H9 (cell line): ENCODE results near the gene CD80. TPM values are rescaled to one million over a fixed set of nuclear protein-coding genes. Genes with fewer than 3 reads are reported as not detected.

Experiments
- DNase-seq: peaks from one replicate; pipeline ENCODE4 v3.0.0-alpha.2; 2017
- H2AFZ ChIP-seq: one replicate; pipeline ENCODE4 v1.6.1; 2013; ENCODE audit warnings: mild to moderate bottlenecking, low read length, control low read depth, moderate library complexity
- H2AK5ac ChIP-seq: 2 replicates; pipeline ENCODE4 v1.6.1; 2013; ENCODE audit warnings: low read length, control low read depth, mixed read lengths; ENCODE audit not compliant: insufficient read length
- H2BK120ac ChIP-seq: one replicate; pipeline ENCODE4 v1.6.1; 2013; ENCODE audit warnings: low read depth, mild to moderate bottlenecking, low read length, control low read depth, inconsistent platforms; ENCODE audit not compliant: poor library complexity, severe bottlenecking
- H2BK12ac ChIP-seq: 2 replicates; pipeline ENCODE4 v1.6.1; 2013; ENCODE audit warnings: low read length, control low read depth, mixed read lengths, low read depth; ENCODE audit not compliant: insufficient read length
- H2BK15ac ChIP-seq: 2 replicates; pipeline ENCODE4 v1.6.1; 2013; ENCODE audit warnings: low read depth, low read length, control low read depth
- H2BK20ac ChIP-seq: one replicate; pipeline ENCODE4 v1.6.1; 2013; ENCODE audit warnings: low read depth, mild to moderate bottlenecking, low read length, control low read depth, inconsistent platforms; ENCODE audit not compliant: poor library complexity, severe bottlenecking
- H2BK5ac ChIP-seq: 2 replicates; pipeline ENCODE4 v1.6.1; 2013; ENCODE audit warnings: low read length, control low read depth, mixed read lengths; ENCODE audit not compliant: insufficient read length
- H3K14ac ChIP-seq: 2 replicates; pipeline ENCODE4 v1.6.1; 2013; ENCODE audit warnings: low read length, control low read depth; ENCODE audit not compliant: insufficient read depth
- H3K18ac ChIP-seq: 2 replicates; pipeline ENCODE4 v1.6.1; 2013; ENCODE audit warnings: low read depth, mild to moderate bottlenecking, mixed read lengths, low read length, control low read depth; ENCODE audit not compliant: insufficient read length
- H3K23ac ChIP-seq: 2 replicates; pipeline ENCODE4 v1.6.1; 2013; ENCODE audit warnings: low read length, control low read depth, mixed read lengths, low read depth; ENCODE audit not compliant: insufficient read length
- H3K23me2 ChIP-seq: 2 replicates; pipeline ENCODE4 v1.6.1; 2013; ENCODE audit warnings: low read depth, mild to moderate bottlenecking, mixed read lengths, low read length, control low read depth; ENCODE audit not compliant: insufficient read length, poor library complexity, severe bottlenecking
- H3K27ac ChIP-seq: 2 replicates; pipeline ENCODE4 v1.5.1; 2013; ENCODE audit warnings: low read length, control low read depth, mixed read lengths, low read depth; ENCODE audit not compliant: insufficient read length
- H3K27me3 ChIP-seq: 2 replicates; pipeline ENCODE4 v1.6.1; 2013; ENCODE audit warnings: low read length, control low read depth, inconsistent platforms; ENCODE audit not compliant: insufficient read depth
- H3K4ac ChIP-seq: 2 replicates; pipeline ENCODE4 v1.6.1; 2013; ENCODE audit warnings: low read depth, mild to moderate bottlenecking, control low read depth, inconsistent platforms, low read length, moderate library complexity
- H3K4me1 ChIP-seq: 2 replicates; pipeline ENCODE4 v1.6.1; 2013; ENCODE audit warnings: low read length, control low read depth, inconsistent platforms; ENCODE audit not compliant: insufficient read depth
- H3K4me2 ChIP-seq: 2 replicates; pipeline ENCODE4 v1.6.1; 2013; ENCODE audit warnings: low read length, control low read depth, mixed read lengths; ENCODE audit not compliant: insufficient read length, insufficient read depth
- H3K56ac ChIP-seq: 2 replicates; pipeline ENCODE4 v1.6.1; 2013; ENCODE audit warnings: low read depth, mild to moderate bottlenecking, mixed read lengths, low read length, control low read depth; ENCODE audit not compliant: insufficient read length
- H3K79me1 ChIP-seq: 2 replicates; pipeline ENCODE4 v1.6.1; 2013; ENCODE audit warnings: low read depth, mild to moderate bottlenecking, moderate library complexity, low read length, control low read depth, inconsistent platforms; ENCODE audit not compliant: insufficient read depth, poor library complexity, severe bottlenecking
- H3K79me2 ChIP-seq: 2 replicates; pipeline ENCODE4 v1.6.1; 2013; ENCODE audit warnings: low read length, control low read depth, inconsistent platforms; ENCODE audit not compliant: insufficient read depth
- H3K9ac ChIP-seq: 2 replicates; pipeline ENCODE4 v1.6.1; 2013; ENCODE audit warnings: low read length, control low read depth, mixed read lengths; ENCODE audit not compliant: insufficient read length; ENCODE audit errors: extremely low read depth
- H3K9me3 ChIP-seq: one replicate; pipeline ENCODE4 v1.6.1; 2013; ENCODE audit warnings: low read depth, low read length, inconsistent platforms; ENCODE audit not compliant: control insufficient read depth
- H3T11ph ChIP-seq: one replicate; pipeline ENCODE4 v1.6.1; 2013; ENCODE audit warnings: mild to moderate bottlenecking, low read length, control low read depth, inconsistent platforms
- H4K20me1 ChIP-seq: one replicate; pipeline ENCODE4 v1.6.1; 2013; ENCODE audit not compliant: control insufficient read depth, insufficient read length, insufficient read depth
- H4K5ac ChIP-seq: 2 replicates; pipeline ENCODE4 v1.6.1; 2013; ENCODE audit warnings: low read depth, mild to moderate bottlenecking, mixed read lengths, low read length, control low read depth; ENCODE audit not compliant: insufficient read length
- H4K8ac ChIP-seq: replicated peaks from 2 replicates; pipeline ENCODE4 v1.6.1; 2013; ENCODE audit warnings: low read length, control low read depth, mixed read lengths, low read depth; ENCODE audit not compliant: insufficient read length
- H4K91ac ChIP-seq: 2 replicates; pipeline ENCODE4 v1.6.1; 2013; ENCODE audit warnings: low read depth, mild to moderate bottlenecking, moderate library complexity, mixed read lengths, low read length, control low read depth; ENCODE audit not compliant: insufficient read length
- H3K27ac Mint-ChIP-seq, 3 experiments: 2 replicates in 2 of 3; 3 replicates in 1 of 3; pipeline ENCODE4 v1.8.0; 2020 to 2021; ENCODE audit warnings: mixed read lengths in 3 of 3, mild to moderate bottlenecking in 1 of 3, moderate library complexity in 1 of 3
- H3K27me3 Mint-ChIP-seq: 2 replicates; pipeline ENCODE4 v1.8.0; 2021; ENCODE audit warnings: low read depth, mild to moderate bottlenecking, moderate library complexity, mixed read lengths
- H3K36me3 Mint-ChIP-seq, 3 experiments: 2 replicates in 2 of 3; 3 replicates in 1 of 3; pipeline ENCODE4 v1.8.0; 2020 to 2021; ENCODE audit warnings: low read depth in 3 of 3, mixed read lengths in 3 of 3; ENCODE audit not compliant: insufficient read depth in 1 of 3
- H3K4me1 Mint-ChIP-seq, 2 experiments: 2 replicates each; pipeline ENCODE4 v1.8.0; 2020; ENCODE audit warnings: mixed read lengths in 2 of 2
- H3K4me3 Mint-ChIP-seq, 2 experiments: 2 replicates in 1 of 2; 3 replicates in 1 of 2; pipeline ENCODE4 v1.8.0; 2020 to 2021; ENCODE audit warnings: mild to moderate bottlenecking in 2 of 2, mixed read lengths in 2 of 2, moderate library complexity in 1 of 2
- H3K9me3 Mint-ChIP-seq, 2 experiments: 2 replicates in 1 of 2; 3 replicates in 1 of 2; pipeline ENCODE4 v1.8.0; 2020; ENCODE audit warnings: mild to moderate bottlenecking in 2 of 2, mixed read lengths in 2 of 2, moderate library complexity in 1 of 2
- CTCF ChIP-seq: fragments of 200-600 bp; sonication (generic); conservative IDR thresholded peaks from 3 replicates; pipeline ENCODE4 v1.8.0; 2021; ENCODE audit warnings: antibody characterized with exemption, mild to moderate bottlenecking
- WGBS: extraction: QIAGEN DNeasy Blood & Tissue Kit; methylation state at CpG from one replicate; pipeline ENCODE4 v1.1.7; 2013; ENCODE audit warnings: missing lambda C conversion rate, low lambda C conversion rate, mixed read lengths; ENCODE audit not compliant: insufficient read length; ENCODE audit errors: extremely low coverage; 5-methylcytosine and 5-hydroxymethylcytosine counted together
- total RNA-seq: library from RNA; stranded (reverse); gene quantifications from 2 replicates; pipeline ENCODE4 v1.2.1, GENCODE V29; 2021

CD80 gene
- total RNA-seq, 1 experiment from 2014 or later: not detected

GRCh38 chr3:119481079-119481478, 78.3 kb downstream of the CD80 start:
- Histone ChIP-seq H3K79me1 (no peaks in the 10 kb centered on the region), H2AK5ac (no peak overlapping the region), H3K9me3 (no peaks in the 10 kb centered on the region), H3K23me2 (no peaks in the 10 kb centered on the region), H4K91ac (no peak overlapping the region), H3K23ac (no peak overlapping the region), H3K4me2 (no peak overlapping the region), H3K27me3 (no peaks in the 10 kb centered on the region), H2BK5ac (no peak overlapping the region), H4K8ac (no peak overlapping the region), H3K14ac (no peak overlapping the region), H3K27ac (no peak overlapping the region), H3K4ac (no peak overlapping the region), H2AFZ (no peak overlapping the region), H2BK20ac (no peak overlapping the region), H2BK15ac (no peak overlapping the region), H3T11ph (no peak overlapping the region), H2BK120ac (no peak overlapping the region), H3K9ac (no peak overlapping the region), H2BK12ac (no peak overlapping the region), H3K4me1 (no peaks in the 10 kb centered on the region), H3K56ac (no peak overlapping the region), H4K20me1 (no peaks in the 10 kb centered on the region), H4K5ac (no peak overlapping the region), H3K79me2 (no peaks in the 10 kb centered on the region), H3K18ac (no peak overlapping the region)
- no peaks in the 10 kb centered on the region for H3K27me3 Mint-ChIP-seq
- H3K9me3 Mint-ChIP-seq: no peaks in the 10 kb centered on the region
- no peak overlapping the region for H3K27ac Mint-ChIP-seq
- H3K36me3 Mint-ChIP-seq: peaks cover 4 to 37% (median 17%) of the 10 kb centered on the region in 3 experiments; a peak in 5 of 7 replicates
- no peak for TF ChIP-seq CTCF
- H3K4me3 Mint-ChIP-seq: no peak overlapping the region
- no peak for DNase-seq
- no CpG with 5 or more reads among the region's 2 CpGs for WGBS
- no peaks in the 10 kb centered on the region for H3K4me1 Mint-ChIP-seq

Other genes with a start within 250 kb of the CD80 start
- gene TMEM39A, start 96.0 kb downstream of the CD80 start, total RNA-seq: 40.4 and 45.0 TPM in 2 replicates
- gene POGLUT1, start 90.7 kb downstream of the CD80 start, total RNA-seq: 22.9 and 23.3 TPM in 2 replicates
- 104 and 109 TPM in 2 replicates for gene TIMMDC1, start 61.1 kb downstream of the CD80 start, total RNA-seq
- gene ADPRH, start 19.9 kb upstream of the CD80 start, total RNA-seq: 3.1 and 3.6 TPM in 2 replicates
- not detected in 2 replicates for gene PLA1A, start 38.3 kb upstream of the CD80 start, total RNA-seq
- gene POPDC2, start 101.0 kb upstream of the CD80 start, total RNA-seq: 0.37 and 0.97 TPM in 2 replicates
- gene COX17, start 117.8 kb upstream of the CD80 start, total RNA-seq: 47.0 and 53.4 TPM in 2 replicates
- 2.2 and 2.3 TPM in 2 replicates for gene CFAP91, start 143.4 kb upstream of the CD80 start, total RNA-seq
- gene NR1I2, start 222.5 kb upstream of the CD80 start, total RNA-seq: not detected in 2 replicates